ENCODE results near the gene SLC38A1.

- TF ChIP-seq CTCF (IDR thresholded peaks at IDR 0.05; ENCODE audit: low read depth, low read length) (no peak), POLR2A (IDR thresholded peaks at IDR 0.05; ENCODE audit: extremely low read depth, insufficient read length) (no peak)
Observed at GRCh38 chr12:46159309-46159901, 109.4 kb downstream of the SLC38A1 start.

All from NB4 (cell line).